Panc1 (cell line): ENCODE data around the gene WDR90. TPM values are rescaled to one million over a fixed set of nuclear protein-coding genes. Genes with fewer than 3 reads are reported as not detected.

ENCODE experiments used
- ATAC-seq: fragments of 200-7000 bp; cut with Tn5 transposase; 2 replicates; pipeline ENCODE4 v1.9.1; 2020; ENCODE audit warnings: mild to moderate bottlenecking, moderate library complexity
- BruUV-seq: library from RNA; stranded (reverse); fragments of 400-500 nt; replicated peaks from 2 replicates; lab custom pipeline; 2021; lab: Mats Ljungman, UMichigan
- CTCF ChIA-PET: fragments of 300-600 bp; sonication (Branson Sonifier 250); formaldehyde crosslinking; loops from one replicate; lab custom pipeline; 2022; ENCODE audit warnings: antibody characterized with exemption; lab: Charles Lee
- POLR2A ChIA-PET: fragments of 300-600 bp; sonication (Branson Sonifier 250); formaldehyde crosslinking; loops from one replicate; lab custom pipeline; 2022; ENCODE audit warnings: antibody characterized with exemption; lab: Charles Lee
- DNase-seq: peaks from one replicate; pipeline ENCODE4 v3.0.0-alpha.2; 2010; ENCODE audit warnings: low read depth, low spot score
- H3K27ac ChIP-seq: 2 replicates; pipeline ENCODE4 v1.5.1; 2011; ENCODE audit warnings: mild to moderate bottlenecking, low read length, inconsistent platforms
- H3K27me3 ChIP-seq: fragments of 200-500 bp; sonication (Bioruptor generic); 2 replicates; pipeline ENCODE4 v1.6.0; 2014; ENCODE audit warnings: low read length, inconsistent platforms; ENCODE audit not compliant: control insufficient read depth, insufficient read depth
- H3K36me3 ChIP-seq: fragments of 200-500 bp; sonication (Bioruptor generic); 2 replicates; pipeline ENCODE4 v1.5.1; 2014; ENCODE audit warnings: inconsistent platforms, mild to moderate bottlenecking, low read length, moderate library complexity; ENCODE audit not compliant: control insufficient read depth, insufficient read depth
- H3K4me1 ChIP-seq: 2 replicates; pipeline ENCODE4 v1.5.1; 2011; ENCODE audit warnings: inconsistent platforms, mild to moderate bottlenecking, low read length, moderate library complexity; ENCODE audit not compliant: control insufficient read depth, insufficient read depth
- H3K4me3 ChIP-seq, 2 experiments: 2 replicates each; pipeline ENCODE4 v1.5.1; 2011 to 2012; ENCODE audit warnings: low read depth in 2 of 2, low read length in 2 of 2, mild to moderate bottlenecking in 2 of 2, inconsistent platforms in 1 of 2, moderate library complexity in 1 of 2
- H3K9me3 ChIP-seq: fragments of 200-500 bp; sonication (Bioruptor generic); 2 replicates; pipeline ENCODE4 v1.5.1; 2014; ENCODE audit warnings: low read depth, mild to moderate bottlenecking, inconsistent platforms, low read length, moderate library complexity; ENCODE audit not compliant: control insufficient read depth, insufficient read depth
- POLR2AphosphoS5 ChIP-seq: IDR thresholded peaks from 2 replicates; pipeline ENCODE4 v1.6.1; 2012; ENCODE audit warnings: mild to moderate bottlenecking, low read depth, low read length, moderate library complexity
- SIN3A ChIP-seq: IDR thresholded peaks from 2 replicates; pipeline ENCODE4 v1.6.1; 2012; ENCODE audit warnings: low read depth, mild to moderate bottlenecking, low read length, moderate library complexity, borderline replicate concordance; ENCODE audit not compliant: insufficient read depth
- TCF7L2 ChIP-seq: IDR thresholded peaks from 2 replicates; pipeline ENCODE4 v1.6.1; 2011; ENCODE audit warnings: mild to moderate bottlenecking, low read depth, low read length, inconsistent platforms
- in situ Hi-C: cut with HindIII; loops from 2 replicates; pipeline ENCODE4 v1.10.0; 2016; ENCODE audit warnings: low sequenced_read_pairs, low pct_unique_long_range_greater_than_20kb
- intact Hi-C: fragments of 100-400 bp; cut with micrococcal nuclease; formaldehyde crosslinking; loops from one replicate; pipeline ENCODE4 v1.10.0; 2022; ENCODE audit not compliant: unreplicated experiment
- total RNA-seq: library from RNA; stranded (reverse); gene quantifications from one replicate; pipeline ENCODE4 v1.2.1, GENCODE V29; 2021; ENCODE audit not compliant: unreplicated experiment
- TF ChIP-seq, protein P1 (sequence below): fragments of 450-650 bp; IDR thresholded peaks from 2 replicates; pipeline ENCODE4 v1.5.1; 2017; ENCODE audit warnings: mild to moderate bottlenecking
- TF ChIP-seq, protein P2 (sequence below), 2 experiments: IDR thresholded peaks; 2 replicates each; pipeline ENCODE4 v1.6.1; 2011 to 2012; ENCODE audit warnings: low read depth in 2 of 2, control low read depth in 1 of 2, low read length in 1 of 2, mild to moderate bottlenecking in 1 of 2, moderate library complexity in 1 of 2; ENCODE audit not compliant: insufficient read depth in 1 of 2

Gene WDR90
- total RNA-seq, 1 experiment from 2014 or later: 58.9 TPM

DNA sequence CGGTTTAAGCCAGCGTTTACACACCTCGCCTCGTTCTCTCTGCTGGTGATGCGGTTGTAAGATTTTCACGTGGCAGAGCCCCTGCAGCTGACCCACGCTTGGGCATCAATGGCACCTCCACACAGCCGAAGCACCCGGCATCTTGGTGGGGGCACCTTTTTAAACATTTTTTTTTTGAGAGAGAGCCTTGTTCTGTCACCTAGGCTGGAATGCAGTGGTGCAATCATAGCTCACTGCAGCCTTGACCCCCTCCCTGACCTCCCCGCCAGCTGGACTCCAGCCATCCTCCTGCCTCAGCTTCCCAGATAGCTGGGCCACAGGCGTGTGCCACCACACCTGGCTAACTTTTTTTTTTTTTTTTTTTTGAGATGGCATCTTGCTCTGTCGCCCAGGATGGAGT is 4.9 kb downstream of the WDR90 start:
- TF ChIP-seq, protein P1, sequence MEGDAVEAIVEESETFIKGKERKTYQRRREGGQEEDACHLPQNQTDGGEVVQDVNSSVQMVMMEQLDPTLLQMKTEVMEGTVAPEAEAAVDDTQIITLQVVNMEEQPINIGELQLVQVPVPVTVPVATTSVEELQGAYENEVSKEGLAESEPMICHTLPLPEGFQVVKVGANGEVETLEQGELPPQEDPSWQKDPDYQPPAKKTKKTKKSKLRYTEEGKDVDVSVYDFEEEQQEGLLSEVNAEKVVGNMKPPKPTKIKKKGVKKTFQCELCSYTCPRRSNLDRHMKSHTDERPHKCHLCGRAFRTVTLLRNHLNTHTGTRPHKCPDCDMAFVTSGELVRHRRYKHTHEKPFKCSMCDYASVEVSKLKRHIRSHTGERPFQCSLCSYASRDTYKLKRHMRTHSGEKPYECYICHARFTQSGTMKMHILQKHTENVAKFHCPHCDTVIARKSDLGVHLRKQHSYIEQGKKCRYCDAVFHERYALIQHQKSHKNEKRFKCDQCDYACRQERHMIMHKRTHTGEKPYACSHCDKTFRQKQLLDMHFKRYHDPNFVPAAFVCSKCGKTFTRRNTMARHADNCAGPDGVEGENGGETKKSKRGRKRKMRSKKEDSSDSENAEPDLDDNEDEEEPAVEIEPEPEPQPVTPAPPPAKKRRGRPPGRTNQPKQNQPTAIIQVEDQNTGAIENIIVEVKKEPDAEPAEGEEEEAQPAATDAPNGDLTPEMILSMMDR: no peak
- TF ChIP-seq SIN3A: no peak
- TF ChIP-seq POLR2AphosphoS5: no peak
- no peak for TF ChIP-seq TCF7L2
- TF ChIP-seq, protein P2, sequence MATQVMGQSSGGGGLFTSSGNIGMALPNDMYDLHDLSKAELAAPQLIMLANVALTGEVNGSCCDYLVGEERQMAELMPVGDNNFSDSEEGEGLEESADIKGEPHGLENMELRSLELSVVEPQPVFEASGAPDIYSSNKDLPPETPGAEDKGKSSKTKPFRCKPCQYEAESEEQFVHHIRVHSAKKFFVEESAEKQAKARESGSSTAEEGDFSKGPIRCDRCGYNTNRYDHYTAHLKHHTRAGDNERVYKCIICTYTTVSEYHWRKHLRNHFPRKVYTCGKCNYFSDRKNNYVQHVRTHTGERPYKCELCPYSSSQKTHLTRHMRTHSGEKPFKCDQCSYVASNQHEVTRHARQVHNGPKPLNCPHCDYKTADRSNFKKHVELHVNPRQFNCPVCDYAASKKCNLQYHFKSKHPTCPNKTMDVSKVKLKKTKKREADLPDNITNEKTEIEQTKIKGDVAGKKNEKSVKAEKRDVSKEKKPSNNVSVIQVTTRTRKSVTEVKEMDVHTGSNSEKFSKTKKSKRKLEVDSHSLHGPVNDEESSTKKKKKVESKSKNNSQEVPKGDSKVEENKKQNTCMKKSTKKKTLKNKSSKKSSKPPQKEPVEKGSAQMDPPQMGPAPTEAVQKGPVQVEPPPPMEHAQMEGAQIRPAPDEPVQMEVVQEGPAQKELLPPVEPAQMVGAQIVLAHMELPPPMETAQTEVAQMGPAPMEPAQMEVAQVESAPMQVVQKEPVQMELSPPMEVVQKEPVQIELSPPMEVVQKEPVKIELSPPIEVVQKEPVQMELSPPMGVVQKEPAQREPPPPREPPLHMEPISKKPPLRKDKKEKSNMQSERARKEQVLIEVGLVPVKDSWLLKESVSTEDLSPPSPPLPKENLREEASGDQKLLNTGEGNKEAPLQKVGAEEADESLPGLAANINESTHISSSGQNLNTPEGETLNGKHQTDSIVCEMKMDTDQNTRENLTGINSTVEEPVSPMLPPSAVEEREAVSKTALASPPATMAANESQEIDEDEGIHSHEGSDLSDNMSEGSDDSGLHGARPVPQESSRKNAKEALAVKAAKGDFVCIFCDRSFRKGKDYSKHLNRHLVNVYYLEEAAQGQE (IDR thresholded peaks at IDR 0.05; ENCODE audit: insufficient read depth in 1 of 2, low read depth in 2 of 2, low read length in 1 of 2): no peak
- ATAC-seq (no peak), DNase-seq (no peak)
- Histone ChIP-seq H3K27me3 (no peaks in the 10 kb centered on the region), H3K9me3 (no peaks in the 10 kb centered on the region), H3K27ac (no peak overlapping the region), H3K4me1 (no peaks in the 10 kb centered on the region; the same call in 1 of the 2 replicates), H3K36me3 (no peaks in the 10 kb centered on the region), H3K4me3 (no peak overlapping the region)
- in situ Hi-C loops (no loop called here), intact Hi-C loops (no loop called here)
- POLR2A ChIA-PET: interaction anchor here (0.6 to 1.0 kb wide), 2 partner anchors 10 to 358 kb away, joined by 3 to 5 read pairs; no protein-coding TSS in a partner anchor
- no TSS peak for BruUV-seq
- CTCF ChIA-PET: interaction anchor here (0.7 kb wide), 1 partner anchor 65 kb away, joined by 6 read pairs; no protein-coding TSS in a partner anchor

DNA sequence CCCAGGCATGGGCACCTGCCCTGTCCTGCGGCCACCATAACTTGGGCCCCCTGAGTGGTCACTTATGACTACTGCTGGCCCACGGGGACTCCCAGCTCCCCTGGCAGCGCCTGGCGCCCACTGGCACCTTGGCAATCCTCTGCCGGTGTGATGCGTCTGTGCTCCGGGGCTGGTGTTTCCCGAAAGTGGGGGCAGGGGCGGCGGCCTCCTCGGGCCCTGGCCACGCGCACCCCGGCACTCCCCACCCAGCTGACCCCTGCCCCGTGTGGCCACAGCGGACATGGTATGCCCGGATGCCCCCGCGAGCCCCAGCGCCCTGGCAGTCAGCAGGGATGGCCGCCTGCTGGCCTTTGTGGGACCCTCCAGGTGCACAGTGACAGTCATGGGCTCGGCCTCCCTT is 8.3 kb downstream of the WDR90 start:
- in situ Hi-C loops: no loop called here
- no TSS peak for BruUV-seq
- no peaks in the 10 kb centered on the region for H3K9me3 ChIP-seq
- H3K36me3 ChIP-seq: no peaks in the 10 kb centered on the region
- TF ChIP-seq SIN3A: no peak
- no peak for TF ChIP-seq POLR2AphosphoS5
- TF ChIP-seq, protein P2 (IDR thresholded peaks at IDR 0.05; ENCODE audit: insufficient read depth in 1 of 2, low read depth in 2 of 2, low read length in 1 of 2): no peak
- TF ChIP-seq TCF7L2: no peak
- TF ChIP-seq, protein P1: no peak
- H3K27ac ChIP-seq: no peak overlapping the region
- H3K4me3 ChIP-seq: no peak overlapping the region
- no peaks in the 10 kb centered on the region for H3K27me3 ChIP-seq
- H3K4me1 ChIP-seq: peaks cover 15% of the 10 kb centered on the region
- intact Hi-C loops: no loop called here
- ChIA-PET POLR2A (no interaction called here), CTCF (no interaction called here)
- no peak for ATAC-seq
- DNase-seq: no peak
